Measurements from ENCODE around the gene ITLN2. TPM values are rescaled to one million over a fixed set of nuclear protein-coding genes. Genes with fewer than 3 reads are reported as not detected.

Gene ITLN2
- total and polyA plus RNA-seq, 9 of the 15 experiments (the other 6 are each of a cell fraction or from before 2014, with no cell fraction given) = not detected

DNA sequence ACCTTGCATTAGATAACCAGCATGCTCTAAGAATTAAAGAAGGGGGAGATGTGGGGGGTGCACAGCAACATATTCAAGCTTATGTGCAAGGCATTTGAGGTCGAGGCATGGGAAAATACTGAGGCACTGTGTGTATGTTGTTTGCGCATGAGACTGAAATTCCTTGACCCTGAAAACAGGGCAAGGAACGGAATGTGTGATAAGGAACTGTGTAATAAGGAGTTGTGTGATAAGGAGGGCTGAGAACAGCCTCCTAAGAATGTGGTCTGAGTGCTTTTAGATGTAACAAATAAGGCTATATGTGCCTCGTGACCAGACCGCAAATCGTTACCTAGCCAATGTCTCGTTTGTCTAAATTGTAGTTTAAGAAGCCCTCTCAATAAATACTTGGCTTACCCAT, 43.2 kb downstream of the ITLN2 start (continued):
- peak in 1 of 2 experiments; percentile 67; a peak in 3 of 4 replicates for TF ChIP-seq RCOR1 (IDR thresholded peaks at IDR 0.05; ENCODE audit: borderline replicate concordance in 1 of 2, low read depth in 2 of 2, low read length in 2 of 2)
- TF ChIP-seq MITF (IDR thresholded peaks at IDR 0.05) = 0 out of 2 replicates have a peak, but pooled peaks have one; percentile 55
- peak in 1 of 2 experiments; percentile 61; a peak in 1 of 4 replicates for TF ChIP-seq TRIM24 (IDR thresholded peaks at IDR 0.05)
- 0 out of 2 replicates have a peak, but pooled peaks have one; percentile 27 for TF ChIP-seq RNF2 (IDR thresholded peaks at IDR 0.05)
- peak; percentile 40 to 41; a peak in 2 of 4 replicates for TF ChIP-seq KDM1A (IDR thresholded peaks at IDR 0.05)
- peak; percentile 57 for TF ChIP-seq BCOR (IDR thresholded peaks at IDR 0.05)
- peak; percentile 56; the same call in 1 of the 2 replicates for TF ChIP-seq SMARCA4 (IDR thresholded peaks at IDR 0.05)
- TF ChIP-seq TEAD1 (CRISPR knock-in tag; IDR thresholded peaks at IDR 0.05) = peak; percentile 21 to 97; a peak in 3 of 4 replicates
- TF ChIP-seq, protein P1, sequence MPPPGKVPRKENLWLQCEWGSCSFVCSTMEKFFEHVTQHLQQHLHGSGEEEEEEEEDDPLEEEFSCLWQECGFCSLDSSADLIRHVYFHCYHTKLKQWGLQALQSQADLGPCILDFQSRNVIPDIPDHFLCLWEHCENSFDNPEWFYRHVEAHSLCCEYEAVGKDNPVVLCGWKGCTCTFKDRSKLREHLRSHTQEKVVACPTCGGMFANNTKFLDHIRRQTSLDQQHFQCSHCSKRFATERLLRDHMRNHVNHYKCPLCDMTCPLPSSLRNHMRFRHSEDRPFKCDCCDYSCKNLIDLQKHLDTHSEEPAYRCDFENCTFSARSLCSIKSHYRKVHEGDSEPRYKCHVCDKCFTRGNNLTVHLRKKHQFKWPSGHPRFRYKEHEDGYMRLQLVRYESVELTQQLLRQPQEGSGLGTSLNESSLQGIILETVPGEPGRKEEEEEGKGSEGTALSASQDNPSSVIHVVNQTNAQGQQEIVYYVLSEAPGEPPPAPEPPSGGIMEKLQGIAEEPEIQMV (tag; conservative IDR thresholded peaks at IDR 0.05; ENCODE audit: low read depth) = no peak
- 0 out of 2 replicates have a peak, but pooled peaks have one; percentile 40 for TF ChIP-seq ZNF175 (CRISPR knock-in tag; IDR thresholded peaks at IDR 0.05; ENCODE audit: low read depth)
- TF ChIP-seq ZNF766 (CRISPR knock-in tag; conservative IDR thresholded peaks at IDR 0.05) = 0 out of 2 replicates have a peak, but pooled peaks have one; percentile 54
- peak; percentile 74 for TF ChIP-seq NCOR1 (IDR thresholded peaks at IDR 0.05)
- TF ChIP-seq, protein P2, sequence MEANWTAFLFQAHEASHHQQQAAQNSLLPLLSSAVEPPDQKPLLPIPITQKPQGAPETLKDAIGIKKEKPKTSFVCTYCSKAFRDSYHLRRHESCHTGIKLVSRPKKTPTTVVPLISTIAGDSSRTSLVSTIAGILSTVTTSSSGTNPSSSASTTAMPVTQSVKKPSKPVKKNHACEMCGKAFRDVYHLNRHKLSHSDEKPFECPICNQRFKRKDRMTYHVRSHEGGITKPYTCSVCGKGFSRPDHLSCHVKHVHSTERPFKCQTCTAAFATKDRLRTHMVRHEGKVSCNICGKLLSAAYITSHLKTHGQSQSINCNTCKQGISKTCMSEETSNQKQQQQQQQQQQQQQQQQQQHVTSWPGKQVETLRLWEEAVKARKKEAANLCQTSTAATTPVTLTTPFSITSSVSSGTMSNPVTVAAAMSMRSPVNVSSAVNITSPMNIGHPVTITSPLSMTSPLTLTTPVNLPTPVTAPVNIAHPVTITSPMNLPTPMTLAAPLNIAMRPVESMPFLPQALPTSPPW (CRISPR knock-in tag; IDR thresholded peaks at IDR 0.05) = peak; percentile 43; the same call in 1 of the 2 replicates
- TF ChIP-seq FOSL1 (tag; conservative IDR thresholded peaks at IDR 0.05) = peak; percentile 56; the same call in 1 of the 2 replicates
- no peak for TF ChIP-seq EGR1 (conservative IDR thresholded peaks at IDR 0.05)
- TF ChIP-seq TEAD4 (IDR thresholded peaks at IDR 0.05; ENCODE audit: low read length) = peak; percentile 94
- TF ChIP-seq TEAD4 (CRISPR knock-in tag; IDR thresholded peaks at IDR 0.05; ENCODE audit: borderline replicate concordance) = no peak
- TF ChIP-seq BRD4 (IDR thresholded peaks at IDR 0.05) = no peak
- TF ChIP-seq CHD2 (IDR thresholded peaks at IDR 0.05; ENCODE audit: low read depth, low read length) = no peak
- TF ChIP-seq FOXA3 (CRISPR knock-in tag; conservative IDR thresholded peaks at IDR 0.05 in 1 of 2, IDR thresholded peaks at IDR 0.05 in 1 of 2) = peak in 1 of 2 experiments; percentile 66; a peak in 2 of 4 replicates
- TF ChIP-seq MYC (IDR thresholded peaks at IDR 0.05; ENCODE audit: low read depth, low read length) = peak; percentile 38; the same call in 1 of the 2 replicates
- TF ChIP-seq MYC (CRISPR knock-in tag; IDR thresholded peaks at IDR 0.05; ENCODE audit: borderline replicate concordance, low read depth) = no peak
- peak; percentile 38 to 55; a peak in 3 of 4 replicates for TF ChIP-seq NRF1 (conservative IDR thresholded peaks at IDR 0.05 in 1 of 2, IDR thresholded peaks at IDR 0.05 in 1 of 2)
- TF ChIP-seq GATA2 (CRISPR knock-in tag; IDR thresholded peaks at IDR 0.05) = 0 out of 2 replicates have a peak, but pooled peaks have one; percentile 22
- no peak for TF ChIP-seq RAD51 (IDR thresholded peaks at IDR 0.05; ENCODE audit: borderline replicate concordance, low read depth)
- TF ChIP-seq ZNF324 (CRISPR knock-in tag; IDR thresholded peaks at IDR 0.05) = no peak
- TF ChIP-seq DPF2 (IDR thresholded peaks at IDR 0.05) = 0 out of 2 replicates have a peak, but pooled peaks have one; percentile 27
